T-cell (primary cell): ENCODE data around the gene TSHR. TPM values are rescaled to one million over a fixed set of nuclear protein-coding genes. Genes with fewer than 3 reads are reported as not detected.

Experiments used
- ATAC-seq, 4 experiments: fragments of 200-7000 bp in 3 of 4; fragments of 150-1000 bp in 1 of 4; cut with Tn5 transposase; replicated peaks in 1 of 4; 1 replicate in 3 of 4; 2 replicates in 1 of 4; pipeline ENCODE4 v1.10.0; 2021; ENCODE audit warnings: moderate library complexity in 3 of 4, mild to moderate bottlenecking in 2 of 4, moderate number of reproducible peaks in 1 of 4
- CTCF ChIA-PET, 2 donors: fragments of 300-600 bp; sonication (Branson Sonifier 250); formaldehyde crosslinking; loops; one replicate each; lab custom pipeline; 2022; ENCODE audit warnings: antibody characterized with exemption in 2 of 2; lab: Charles Lee
- POLR2A ChIA-PET, 2 donors: fragments of 300-600 bp; sonication (Branson Sonifier 250); formaldehyde crosslinking; loops; one replicate each; lab custom pipeline; 2022; ENCODE audit warnings: antibody characterized with exemption in 2 of 2; lab: Charles Lee
- DNase-seq, 35 experiments: peaks; one replicate each; pipeline versions ENCODE4 v3.0.0 to v3.0.0-alpha.2; 2013 to 2023
- H3K27ac ChIP-seq: one replicate; pipeline ENCODE4 v1.5.1; 2013; ENCODE audit warnings: low read length
- H3K27me3 ChIP-seq, 2 experiments: replicated peaks in 1 of 2; 1 replicate in 1 of 2; 2 replicates in 1 of 2; pipeline versions ENCODE4 v1.6.1 to v1.7.0; 2013; ENCODE audit warnings: low read length in 1 of 2, mixed read lengths in 1 of 2; ENCODE audit not compliant: control insufficient read depth in 2 of 2, insufficient read depth in 2 of 2; ENCODE audit errors: extremely low read depth in 1 of 2
- H3K36me3 ChIP-seq, 2 donors: 1 replicate in 1 of 2; 2 replicates in 1 of 2; pipeline versions ENCODE4 v1.6.1 to v1.7.0; 2013; ENCODE audit warnings: low read length in 1 of 2; ENCODE audit not compliant: control insufficient read depth in 2 of 2, insufficient read depth in 1 of 2; ENCODE audit errors: extremely low read depth in 1 of 2
- H3K4me1 ChIP-seq, 2 experiments: 1 replicate in 1 of 2; 2 replicates in 1 of 2; pipeline versions ENCODE4 v1.6.1 to v1.7.0; 2013; ENCODE audit warnings: low read length in 2 of 2, mixed read lengths in 1 of 2; ENCODE audit not compliant: insufficient read depth in 2 of 2, control insufficient read depth in 1 of 2; ENCODE audit errors: extremely low read depth in 1 of 2
- H3K4me3 ChIP-seq, 2 donors: 1 replicate in 1 of 2; 2 replicates in 1 of 2; pipeline versions ENCODE4 v1.5.1 to v1.7.0; 2013; ENCODE audit warnings: mild to moderate bottlenecking in 2 of 2, low read length in 1 of 2, moderate library complexity in 1 of 2; ENCODE audit not compliant: control insufficient read depth in 1 of 2; ENCODE audit errors: extremely low read depth in 1 of 2
- H3K9me3 ChIP-seq: 2 replicates; pipeline ENCODE4 v1.7.0; 2013
- H3K27ac Mint-ChIP-seq, 2 donors: one replicate each; pipeline ENCODE4 v1.8.0; 2020 to 2021; ENCODE audit warnings: mild to moderate bottlenecking in 2 of 2, mixed read lengths in 2 of 2
- H3K27me3 Mint-ChIP-seq, 2 donors: one replicate each; pipeline ENCODE4 v1.8.0; 2021 to 2022; ENCODE audit warnings: mixed read lengths in 2 of 2
- H3K36me3 Mint-ChIP-seq: one replicate; pipeline ENCODE4 v1.8.0; 2021; ENCODE audit warnings: mixed read lengths
- H3K4me1 Mint-ChIP-seq, 3 donors: one replicate each; pipeline ENCODE4 v1.8.0; 2020 to 2022; ENCODE audit warnings: mixed read lengths in 3 of 3, mild to moderate bottlenecking in 1 of 3
- H3K4me3 Mint-ChIP-seq, 3 donors: one replicate each; pipeline ENCODE4 v1.8.0; 2020 to 2022; ENCODE audit warnings: mild to moderate bottlenecking in 3 of 3, mixed read lengths in 3 of 3, moderate library complexity in 3 of 3
- H3K9me3 Mint-ChIP-seq, 3 donors: one replicate each; pipeline ENCODE4 v1.8.0; 2020 to 2022; ENCODE audit warnings: mixed read lengths in 3 of 3
- WGBS: methylation state at CpG from one replicate; pipeline ENCODE4 v1.1.5; 2013; ENCODE audit warnings: missing lambda C conversion rate; ENCODE audit not compliant: insufficient coverage; 5-methylcytosine and 5-hydroxymethylcytosine counted together
- total RNA-seq, 35 experiments: library from RNA in 6 of 35; stranded (reverse) in 6 of 35; fragments of 120-200 nt in 1 of 35; gene quantifications; one replicate each; pipeline versions ENCODE4 v1.2.1 to v1.2.4 and lab custom pipeline; 2013 to 2026

TSHR gene
- total RNA-seq, 5 donors from 2014 or later (not counting 1 experiment from before 2014, with no cell fraction given), result 0.25 to 1.7 (median 0.86) TPM

DNA sequence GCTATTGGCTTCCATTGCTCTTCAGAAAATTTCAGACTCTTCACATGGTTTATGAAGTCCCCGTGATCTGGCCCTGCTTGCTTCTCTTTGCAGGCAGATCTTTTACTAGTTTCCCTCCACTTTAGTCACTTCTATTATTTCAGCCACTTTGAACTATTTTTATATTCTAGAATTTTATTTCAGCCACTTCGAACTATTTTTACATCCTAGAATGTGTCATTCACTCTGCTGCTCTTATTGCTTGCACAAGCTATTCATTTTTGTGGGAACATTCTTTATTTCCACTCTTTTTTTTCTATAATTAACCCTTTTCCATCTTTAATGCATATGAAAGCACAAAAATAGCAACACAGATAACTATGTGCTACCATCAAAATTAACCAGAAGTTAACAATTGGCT, 24.5 kb downstream of the TSHR start:
- Mint-ChIP-seq H3K36me3 (no peaks in the 10 kb centered on the region), H3K9me3 (no peaks in the 10 kb centered on the region), H3K27me3 (peaks cover 0 to 2% of the 10 kb centered on the region in 2 donors), H3K4me3 (no peak overlapping the region), H3K4me1 (peaks cover 13 to 19% (median 18%) of the 10 kb centered on the region in 3 donors), H3K27ac (no peak overlapping the region)
- Histone ChIP-seq H3K4me3 (no peak overlapping the region), H3K4me1 (peaks cover 2 to 6% of the 10 kb centered on the region in 2 experiments), H3K27ac (no peak overlapping the region), H3K27me3 (no peaks in the 10 kb centered on the region), H3K36me3 (no peaks in the 10 kb centered on the region), H3K9me3 (no peaks in the 10 kb centered on the region)
- ChIA-PET POLR2A (no interaction called here), CTCF (interaction anchor here in 1 of 2 donors (1.5 kb wide), 1 partner anchor 16 kb away, joined by 5 read pairs; no protein-coding TSS in a partner anchor)
- no peak for ATAC-seq
- no peak for DNase-seq
- 100% methylated on average over 2 of the region's 2 CpGs for WGBS

DNA sequence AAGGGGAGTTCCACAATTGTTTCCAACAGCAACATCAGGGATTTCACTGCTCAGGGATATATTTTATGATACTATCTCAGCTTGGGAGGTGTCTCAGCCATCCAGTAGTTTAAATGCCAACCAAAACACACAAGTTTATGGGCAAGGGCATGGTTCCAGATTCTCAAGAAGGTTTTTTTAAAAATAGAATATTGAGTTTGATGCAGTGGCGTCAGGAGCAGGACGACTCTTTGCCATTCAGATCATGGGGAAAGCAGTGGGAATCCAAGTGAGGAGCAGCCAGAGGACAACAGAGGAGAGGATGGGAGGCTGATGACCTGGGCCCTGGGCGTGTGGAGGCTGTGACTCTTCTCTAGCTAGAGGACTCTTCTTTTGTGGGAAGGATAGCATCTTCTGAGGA, 25.7 kb downstream of the TSHR start:
- Histone ChIP-seq H3K36me3 (no peaks in the 10 kb centered on the region), H3K4me3 (no peak overlapping the region), H3K9me3 (no peaks in the 10 kb centered on the region), H3K27me3 (no peaks in the 10 kb centered on the region), H3K27ac (no peak overlapping the region), H3K4me1 (peaks cover 2 to 6% of the 10 kb centered on the region in 2 experiments)
- no peaks in the 10 kb centered on the region for H3K9me3 Mint-ChIP-seq
- H3K27me3 Mint-ChIP-seq, result no peaks in the 10 kb centered on the region
- ChIA-PET POLR2A (interaction anchor here in 1 of 2 donors (0.7 kb wide), 1 partner anchor 21 kb away, joined by 3 read pairs; no protein-coding TSS in a partner anchor), CTCF (interaction anchor here in 1 of 2 donors (1.5 kb wide), 1 partner anchor 15 kb away, joined by 5 read pairs; no protein-coding TSS in a partner anchor)
- WGBS, result 83% methylated on average over 3 of the region's 3 CpGs
- no peak overlapping the region for H3K27ac Mint-ChIP-seq
- DNase-seq, result no peak
- ATAC-seq, result no peak
- no peaks in the 10 kb centered on the region for H3K36me3 Mint-ChIP-seq
- peaks cover 13 to 19% (median 18%) of the 10 kb centered on the region in 3 donors for H3K4me1 Mint-ChIP-seq
- no peak overlapping the region for H3K4me3 Mint-ChIP-seq

DNA sequence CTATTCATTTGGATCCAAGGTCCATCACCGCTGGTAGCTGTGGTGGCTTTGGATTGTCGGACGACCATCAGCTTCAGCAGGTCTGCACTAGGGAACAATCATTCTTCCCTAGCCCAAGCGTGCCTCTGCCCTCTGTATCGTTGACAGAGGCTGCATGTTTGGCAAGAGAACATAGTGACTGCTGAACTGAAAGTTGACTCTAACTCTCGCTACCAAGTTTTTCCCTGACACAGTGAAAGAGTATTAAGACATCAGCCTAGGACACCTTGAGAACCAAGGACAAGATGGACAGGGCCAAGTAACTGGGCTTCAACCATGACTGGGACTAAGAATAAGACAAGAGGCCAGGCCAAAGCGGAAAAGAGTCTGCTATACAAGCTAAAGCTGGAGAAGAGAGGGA, 26.3 kb downstream of the TSHR start:
- H3K9me3 Mint-ChIP-seq, result no peaks in the 10 kb centered on the region

DNA sequence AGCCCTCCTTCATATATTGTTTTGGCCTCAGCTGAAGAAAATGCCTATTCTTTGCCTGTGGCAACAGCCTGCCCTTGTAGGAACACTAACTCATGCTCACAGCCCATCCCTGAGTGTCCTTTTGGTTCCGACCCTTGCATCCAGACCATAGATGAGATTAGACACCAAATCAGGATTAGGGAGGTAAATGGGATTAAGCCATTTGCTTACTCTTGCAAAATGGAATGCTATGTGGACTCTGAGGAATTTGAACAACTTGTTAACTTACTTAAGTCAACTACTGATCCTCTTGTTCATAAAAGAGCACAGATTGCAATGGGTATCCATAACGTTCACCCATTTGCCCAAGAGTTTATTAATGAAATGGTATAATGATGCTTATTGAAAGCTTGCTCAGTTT, 27.3 kb downstream of the TSHR start:
- peaks cover 2 to 6% of the 10 kb centered on the region in 2 experiments for H3K4me1 ChIP-seq
- no peak overlapping the region for H3K27ac ChIP-seq
- no peaks in the 10 kb centered on the region for H3K27me3 Mint-ChIP-seq
- peaks cover 11 to 15% (median 13%) of the 10 kb centered on the region in 3 donors for H3K4me1 Mint-ChIP-seq
- no peak overlapping the region for H3K27ac Mint-ChIP-seq
- H3K36me3 Mint-ChIP-seq, result no peaks in the 10 kb centered on the region
- POLR2A ChIA-PET, result no interaction called here
- no CpG with 5 or more reads among the region's 2 CpGs for WGBS
- no peak for DNase-seq
- H3K36me3 ChIP-seq, result no peaks in the 10 kb centered on the region
- no peak overlapping the region for H3K4me3 ChIP-seq
- no peaks in the 10 kb centered on the region for H3K27me3 ChIP-seq
- no peaks in the 10 kb centered on the region for H3K9me3 ChIP-seq
- CTCF ChIA-PET, result interaction anchor here in 1 of 2 donors (0.5 to 7.7 kb wide), 3 partner anchors 8 to 28 kb away, joined by 3 to 85 read pairs (median 3); partner anchors contain the start of gene TSHR
- H3K9me3 Mint-ChIP-seq, result no peaks in the 10 kb centered on the region
- no peak for ATAC-seq
- no peak overlapping the region for H3K4me3 Mint-ChIP-seq

More for the DNA sequence above, 26.3 kb downstream of the TSHR start:
- no peak overlapping the region for H3K27ac ChIP-seq
- no peak overlapping the region for H3K4me3 Mint-ChIP-seq
- H3K4me1 Mint-ChIP-seq, result peaks cover 13 to 19% (median 18%) of the 10 kb centered on the region in 3 donors
- H3K27me3 ChIP-seq, result no peaks in the 10 kb centered on the region
- ATAC-seq (no peak), DNase-seq (no peak)
- 86% methylated on average over 2 of the region's 7 CpGs for WGBS
- no peak overlapping the region for H3K4me3 ChIP-seq
- no peaks in the 10 kb centered on the region for H3K9me3 ChIP-seq
- no peaks in the 10 kb centered on the region for H3K36me3 Mint-ChIP-seq
- no peaks in the 10 kb centered on the region for H3K36me3 ChIP-seq
- H3K27ac Mint-ChIP-seq, result no peak overlapping the region
- H3K27me3 Mint-ChIP-seq, result no peaks in the 10 kb centered on the region
- CTCF ChIA-PET, result interaction anchor here in 1 of 2 donors (1.5 kb wide), 1 partner anchor 15 kb away, joined by 5 read pairs; no protein-coding TSS in a partner anchor
- peaks cover 2 to 6% of the 10 kb centered on the region in 2 experiments for H3K4me1 ChIP-seq
- POLR2A ChIA-PET, result no interaction called here

DNA sequence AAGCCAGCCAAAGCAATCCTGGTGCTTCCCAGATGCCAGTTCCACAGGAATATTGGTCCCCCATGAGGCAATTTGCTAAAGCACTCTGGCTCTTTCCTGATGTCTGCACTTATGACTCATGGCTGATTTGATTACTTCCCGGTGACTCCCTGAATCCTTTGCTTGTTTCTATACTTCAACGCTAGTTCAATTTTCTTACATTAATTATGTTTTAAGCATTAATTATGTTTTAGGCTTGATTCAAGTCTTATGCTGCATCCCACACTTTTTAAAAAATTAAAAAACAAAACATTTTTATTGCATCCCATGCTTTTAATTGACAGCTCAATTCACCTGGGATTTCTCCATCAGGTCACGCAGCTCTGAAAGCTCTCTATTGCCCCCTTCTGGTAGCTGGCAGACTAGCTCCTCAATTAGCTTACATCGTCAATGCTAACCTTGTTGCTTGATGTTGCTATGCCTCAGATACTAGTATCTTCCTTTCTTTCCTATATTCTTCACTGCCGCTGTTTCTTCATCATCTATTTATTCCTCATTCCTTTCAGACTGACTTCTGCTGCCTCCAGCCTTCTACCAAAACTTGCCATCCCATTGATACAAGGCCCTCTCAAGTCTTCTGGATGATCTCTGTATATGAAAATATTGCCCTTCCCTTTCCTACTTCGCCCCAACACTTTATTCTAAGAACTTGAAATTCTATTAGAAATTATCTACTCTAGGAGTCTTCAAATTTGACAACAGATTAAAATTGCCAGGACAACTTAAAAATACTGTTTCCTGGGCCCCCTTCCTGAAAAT, 32.0 kb downstream of the TSHR start:
- ChIA-PET POLR2A (interaction anchor here (0.5 to 1.0 kb wide), 3 partner anchors 25 to 33 kb away, joined by 3 to 4 read pairs (median 3); no protein-coding TSS in a partner anchor), CTCF (interaction anchor here (0.6 to 7.7 kb wide), 35 partner anchors 9 to 1971 kb away, joined by 3 to 85 read pairs (median 4); partner anchors contain the start of gene TSHR (in 2 of the 2))
- Histone ChIP-seq H3K27ac (no peak overlapping the region), H3K36me3 (no peaks in the 10 kb centered on the region), H3K4me3 (no peak overlapping the region), H3K9me3 (no peaks in the 10 kb centered on the region), H3K4me1 (no peaks in the 10 kb centered on the region), H3K27me3 (peaks cover 0 to 4% of the 10 kb centered on the region in 2 experiments)
- Mint-ChIP-seq H3K27ac (no peak overlapping the region), H3K9me3 (no peaks in the 10 kb centered on the region), H3K27me3 (peaks cover 1 to 3% of the 10 kb centered on the region in 2 donors), H3K4me1 (no peaks in the 10 kb centered on the region), H3K36me3 (no peaks in the 10 kb centered on the region), H3K4me3 (no peak overlapping the region)
- WGBS, result 0% methylated on average over 3 of the region's 6 CpGs
- ATAC-seq, result peak; percentile 64 to 76 (median 67)
- peak; percentile 10 to 85 (median 53) for DNase-seq

DNA sequence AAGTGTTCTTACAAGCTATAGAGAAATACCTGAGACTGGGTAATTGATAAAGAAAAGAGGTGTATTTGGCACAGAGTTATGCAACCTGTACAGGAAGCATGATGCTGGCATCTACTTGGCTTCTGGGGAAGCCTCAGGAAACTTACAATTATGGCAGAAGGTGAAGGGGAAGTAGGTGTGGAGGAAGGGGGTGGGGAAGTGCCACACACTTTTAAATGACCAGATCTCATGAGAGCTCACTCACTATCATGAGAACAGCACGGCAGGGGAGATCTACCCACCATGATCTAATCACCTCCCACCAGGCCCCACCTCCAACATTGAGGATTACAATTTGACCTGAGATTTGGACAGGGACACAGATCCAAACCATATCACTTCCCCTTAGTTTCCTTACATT, 32.8 kb downstream of the TSHR start:
- H3K27me3 Mint-ChIP-seq, result peaks cover 1 to 3% of the 10 kb centered on the region in 2 donors
- DNase-seq, result no peak
- no peaks in the 10 kb centered on the region for H3K36me3 ChIP-seq
- H3K36me3 Mint-ChIP-seq, result no peaks in the 10 kb centered on the region
- ATAC-seq, result no peak
- H3K27ac Mint-ChIP-seq, result no peak overlapping the region
- no peaks in the 10 kb centered on the region for H3K4me1 Mint-ChIP-seq
- ChIA-PET CTCF (interaction anchor here (0.7 to 7.7 kb wide), 7 partner anchors 8 to 183 kb away, joined by 3 to 85 read pairs (median 17); partner anchors contain the start of gene TSHR (in 2 of the 2)), POLR2A (no interaction called here)
- no peaks in the 10 kb centered on the region for H3K9me3 Mint-ChIP-seq
- H3K27ac ChIP-seq, result no peak overlapping the region
- 88% methylated on average over 1 of the region's 1 CpG for WGBS
- no peak overlapping the region for H3K4me3 ChIP-seq
- H3K4me1 ChIP-seq, result no peaks in the 10 kb centered on the region
- no peaks in the 10 kb centered on the region for H3K9me3 ChIP-seq
- no peak overlapping the region for H3K4me3 Mint-ChIP-seq
- H3K27me3 ChIP-seq, result peaks cover 0 to 4% of the 10 kb centered on the region in 2 experiments
